Heart right ventricle (tissue), 16 donors: ENCODE measurements around the gene DNAJC15. TPM values are rescaled to one million over a fixed set of nuclear protein-coding genes. Genes with fewer than 3 reads are reported as not detected.

Experiments used
- ATAC-seq, 8 donors: fragments of 200-7000 bp; cut with Tn5 transposase; one replicate each; pipeline ENCODE4 v1.9.1; 2020; ENCODE audit warnings: mild to moderate bottlenecking in 8 of 8, moderate library complexity in 8 of 8, moderate number of reproducible peaks in 1 of 8
- DNase-seq, 2 donors: peaks; one replicate each; pipeline ENCODE4 v3.0.0-alpha.2; 2020
- H3K27ac ChIP-seq, 10 donors: fragments of 200-600 bp; sonication (generic) in 2 of 10; one replicate each; pipeline versions ENCODE4 v1.5.0 to v1.8.0; 2020 to 2022; ENCODE audit warnings: mild to moderate bottlenecking in 3 of 10
- H3K27me3 ChIP-seq, 7 donors: fragments of 200-600 bp; one replicate each; pipeline ENCODE4 v1.8.0; 2021 to 2022; ENCODE audit warnings: mild to moderate bottlenecking in 2 of 7
- H3K36me3 ChIP-seq, 9 donors: fragments of 200-600 bp; sonication (generic) in 1 of 9; one replicate each; pipeline versions ENCODE4 v1.5.0 to v1.8.0; 2020 to 2022; ENCODE audit warnings: mild to moderate bottlenecking in 2 of 9
- H3K4me1 ChIP-seq, 9 donors: fragments of 200-600 bp; sonication (generic) in 1 of 9; one replicate each; pipeline versions ENCODE4 v1.5.0 to v1.8.0; 2020 to 2022; ENCODE audit warnings: mild to moderate bottlenecking in 4 of 9
- H3K4me3 ChIP-seq, 10 donors: fragments of 200-600 bp; sonication (generic) in 2 of 10; one replicate each; pipeline versions ENCODE4 v1.5.0 to v1.8.0; 2020 to 2022; ENCODE audit warnings: mild to moderate bottlenecking in 7 of 10, moderate library complexity in 2 of 10
- H3K9me3 ChIP-seq, 11 donors: fragments of 200-600 bp in 10 of 11; sonication (generic) in 2 of 11; one replicate each; pipeline versions ENCODE4 v1.5.0 to v1.8.0; 2013 to 2022; ENCODE audit warnings: mild to moderate bottlenecking in 2 of 11, control low read depth in 1 of 11, moderate library complexity in 1 of 11
- WGBS, 2 donors: extraction: QIAGEN DNeasy Blood & Tissue Kit; methylation state at CpG; one replicate each; pipeline ENCODE4 v1.1.7; 2013; ENCODE audit warnings: inconsistent platforms in 1 of 2; 5-methylcytosine and 5-hydroxymethylcytosine counted together
- intact Hi-C, 10 donors: fragments of 100-400 bp; cut with DNase I; formaldehyde crosslinking; loops; one replicate each; pipeline versions ENCODE4 v1.11.1 to v1.14.2; 2022
- polyA plus RNA-seq, 2 donors: library from polyadenylated mRNA; stranded (reverse); fragments of 200-250 nt; gene quantifications; one replicate each; pipeline ENCODE4 v1.2.3, GENCODE V29; 2013
- total RNA-seq, 10 donors: library from RNA; stranded (reverse); fragmentation: NEBNext Ultra II Directional in 3 of 10; extraction: Animal tissue kit (Norgen Biotek cat#: 25700) in 3 of 10; gene quantifications; one replicate each; pipeline versions ENCODE4 v1.2.1 to v1.2.4, GENCODE V29; 2021 to 2023
- TF ChIP-seq, protein P1 (sequence below), 9 donors: fragments of 200-600 bp; sonication (generic) in 2 of 9; IDR thresholded peaks; one replicate each; pipeline versions ENCODE4 v1.5.0 to v1.8.0; 2021 to 2022; ENCODE audit warnings: antibody characterized with exemption in 9 of 9, mild to moderate bottlenecking in 5 of 9, moderate library complexity in 1 of 9
- donor health status: Arrhythmogenic right ventricular cardiomyopathy.
- donor health status: ischemic (EF 13 %, LVEDD 7.1; RV severe dilation, severe dysfunction).
- donor health status: healthy with polysubstance abuse.
- donor health status: DM: no; HTN: yes; CAD: no.
- donor health status: DM: no; HTN: no; CAD: no.
- donor health status: ischemic (EF 25% LVEDD 6.9; RV normal size, moderate dysfunction).
- donor health status: ischemic (EF 25% LVEDD 5.7; RV mildly dilated, moderate dysfunction).
- donor health status: healthy.
- donor health status: DM: yes; HTN: yes; CAD: no.
- donor health status: Ischemic cardiomyopathy.
- donor health status: ischemic (EF 35%, LVEDD 5.7; RV mildly dilated, moderate dysfunction).
- donor health status: nonischemic (EF 11% LVEDD 7.7; RV severe dilation, severe dysfunction).
- donor health status: DM: yes; HTN: yes; CAD: no.
- donor health status: PGD.
- donor health status: ischemic (EF 29% LVEDD 5.4; RV normal size, mild dysfunction).
- donor health status: nonischemic (EF 23%, LVEDD 6.1; RV moderate dilation, normal function).

Gene DNAJC15
- total and polyA plus RNA-seq, 12 donors: 14.4 to 36.7 (median 28.1) TPM

GRCh38 chr13:43136920-43137575 lies 113.7 kb downstream of the DNAJC15 start:
- ATAC-seq (no peak), DNase-seq (no peak)
- Histone ChIP-seq H3K27me3 (peaks cover 0 to 8% (median 3%) of the 10 kb centered on the region in 7 donors), H3K36me3 (no peaks in the 10 kb centered on the region), H3K27ac (no peak overlapping the region), H3K4me3 (no peak overlapping the region), H3K9me3 (no peaks in the 10 kb centered on the region), H3K4me1 (peaks cover 0 to 6% (median 0%) of the 10 kb centered on the region in 9 donors)
- 54 to 66% methylated on average over 7 of the region's 7 CpGs for WGBS, 2 donors
- TF ChIP-seq, protein P1, sequence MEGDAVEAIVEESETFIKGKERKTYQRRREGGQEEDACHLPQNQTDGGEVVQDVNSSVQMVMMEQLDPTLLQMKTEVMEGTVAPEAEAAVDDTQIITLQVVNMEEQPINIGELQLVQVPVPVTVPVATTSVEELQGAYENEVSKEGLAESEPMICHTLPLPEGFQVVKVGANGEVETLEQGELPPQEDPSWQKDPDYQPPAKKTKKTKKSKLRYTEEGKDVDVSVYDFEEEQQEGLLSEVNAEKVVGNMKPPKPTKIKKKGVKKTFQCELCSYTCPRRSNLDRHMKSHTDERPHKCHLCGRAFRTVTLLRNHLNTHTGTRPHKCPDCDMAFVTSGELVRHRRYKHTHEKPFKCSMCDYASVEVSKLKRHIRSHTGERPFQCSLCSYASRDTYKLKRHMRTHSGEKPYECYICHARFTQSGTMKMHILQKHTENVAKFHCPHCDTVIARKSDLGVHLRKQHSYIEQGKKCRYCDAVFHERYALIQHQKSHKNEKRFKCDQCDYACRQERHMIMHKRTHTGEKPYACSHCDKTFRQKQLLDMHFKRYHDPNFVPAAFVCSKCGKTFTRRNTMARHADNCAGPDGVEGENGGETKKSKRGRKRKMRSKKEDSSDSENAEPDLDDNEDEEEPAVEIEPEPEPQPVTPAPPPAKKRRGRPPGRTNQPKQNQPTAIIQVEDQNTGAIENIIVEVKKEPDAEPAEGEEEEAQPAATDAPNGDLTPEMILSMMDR (IDR thresholded peaks at IDR 0.05): no peak
- intact Hi-C loops: loop anchor here in 2 of 10 donors (10.0 kb wide), 6 partner anchors 172 to 542 kb away; no protein-coding TSS in a partner anchor

DNA sequence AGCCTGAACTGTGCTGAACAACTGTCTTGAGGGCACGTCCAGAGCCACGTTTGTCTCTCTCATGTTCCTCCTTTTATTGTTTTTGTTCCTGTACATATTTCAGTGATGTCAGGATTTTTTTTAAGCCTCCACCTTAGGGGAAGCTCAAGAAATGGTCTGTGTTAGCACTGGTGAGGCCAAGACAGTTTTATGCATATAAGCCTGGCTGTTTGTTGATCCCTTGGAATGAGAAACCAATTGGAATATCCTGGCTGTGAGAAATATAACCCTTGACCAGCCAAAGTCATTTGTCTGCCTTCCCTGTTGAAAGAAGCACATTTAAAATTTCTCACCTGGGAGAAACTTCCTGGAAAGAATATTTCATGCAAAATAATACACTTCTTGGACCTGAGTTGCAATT lies 115.8 kb downstream of the DNAJC15 start:
- 57 to 60% methylated on average over 2 of the region's 2 CpGs for WGBS, 2 donors
- intact Hi-C loops: loop anchor here in 2 of 10 donors (10.0 kb wide), 6 partner anchors 174 to 544 kb away; no protein-coding TSS in a partner anchor
- H3K27me3 ChIP-seq: peaks cover 0 to 8% (median 0%) of the 10 kb centered on the region in 7 donors
- no peaks in the 10 kb centered on the region for H3K36me3 ChIP-seq
- DNase-seq (no peak), ATAC-seq (no peak)
- no peak overlapping the region for H3K4me3 ChIP-seq
- no peaks in the 10 kb centered on the region for H3K9me3 ChIP-seq
- TF ChIP-seq, protein P1 (IDR thresholded peaks at IDR 0.05): no peak
- H3K4me1 ChIP-seq: peaks cover 0 to 6% (median 0%) of the 10 kb centered on the region in 9 donors
- no peak overlapping the region for H3K27ac ChIP-seq

GRCh38 chr13:43139921-43140320 lies 116.5 kb downstream of the DNAJC15 start:
- intact Hi-C loops: loop anchor here in 2 of 10 donors (10.0 kb wide), 6 partner anchors 175 to 545 kb away; no protein-coding TSS in a partner anchor
- Histone ChIP-seq H3K27ac (no peak overlapping the region), H3K9me3 (no peaks in the 10 kb centered on the region), H3K4me3 (no peak overlapping the region), H3K27me3 (peaks cover 0 to 8% (median 0%) of the 10 kb centered on the region in 7 donors), H3K4me1 (peaks cover 0 to 6% (median 0%) of the 10 kb centered on the region in 9 donors), H3K36me3 (no peaks in the 10 kb centered on the region)
- DNase-seq (no peak), ATAC-seq (no peak)
- TF ChIP-seq, protein P1 (IDR thresholded peaks at IDR 0.05): no peak
- WGBS, 2 donors: 88 to 89% methylated on average over 2 of the region's 2 CpGs

DNA sequence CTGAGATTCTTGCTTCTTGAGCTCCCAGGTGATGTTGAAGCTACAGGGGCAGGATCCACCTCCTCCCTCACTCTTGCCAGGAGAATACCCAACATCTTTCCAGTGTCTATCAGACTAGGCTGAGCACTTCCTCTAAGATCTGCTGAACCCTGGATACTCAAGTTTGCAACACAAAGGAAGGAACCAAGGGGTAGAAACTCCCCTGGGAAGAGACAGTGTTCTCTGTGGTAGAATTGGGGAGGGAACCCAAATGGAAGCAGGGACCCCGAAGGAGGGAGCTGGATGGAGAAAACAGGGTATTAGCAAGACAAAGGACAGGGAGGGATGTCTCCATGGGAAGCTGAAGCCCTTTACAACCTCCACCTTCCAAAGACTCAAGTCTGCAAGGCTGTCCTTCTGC lies 117.6 kb downstream of the DNAJC15 start:
- DNase-seq (no peak), ATAC-seq (no peak)
- no peak overlapping the region for H3K4me3 ChIP-seq
- no peak overlapping the region for H3K27ac ChIP-seq
- WGBS, 2 donors: 50 to 60% methylated on average over 1 of the region's 1 CpG
- peaks cover 0 to 15% (median 0%) of the 10 kb centered on the region in 7 donors for H3K27me3 ChIP-seq
- TF ChIP-seq, protein P1 (IDR thresholded peaks at IDR 0.05): no peak
- H3K9me3 ChIP-seq: no peaks in the 10 kb centered on the region
- no peaks in the 10 kb centered on the region for H3K36me3 ChIP-seq
- intact Hi-C loops: no loop called here
- peaks cover 0 to 6% (median 0%) of the 10 kb centered on the region in 9 donors for H3K4me1 ChIP-seq
